ENCODE measurements around the gene BACE2.

DNA sequence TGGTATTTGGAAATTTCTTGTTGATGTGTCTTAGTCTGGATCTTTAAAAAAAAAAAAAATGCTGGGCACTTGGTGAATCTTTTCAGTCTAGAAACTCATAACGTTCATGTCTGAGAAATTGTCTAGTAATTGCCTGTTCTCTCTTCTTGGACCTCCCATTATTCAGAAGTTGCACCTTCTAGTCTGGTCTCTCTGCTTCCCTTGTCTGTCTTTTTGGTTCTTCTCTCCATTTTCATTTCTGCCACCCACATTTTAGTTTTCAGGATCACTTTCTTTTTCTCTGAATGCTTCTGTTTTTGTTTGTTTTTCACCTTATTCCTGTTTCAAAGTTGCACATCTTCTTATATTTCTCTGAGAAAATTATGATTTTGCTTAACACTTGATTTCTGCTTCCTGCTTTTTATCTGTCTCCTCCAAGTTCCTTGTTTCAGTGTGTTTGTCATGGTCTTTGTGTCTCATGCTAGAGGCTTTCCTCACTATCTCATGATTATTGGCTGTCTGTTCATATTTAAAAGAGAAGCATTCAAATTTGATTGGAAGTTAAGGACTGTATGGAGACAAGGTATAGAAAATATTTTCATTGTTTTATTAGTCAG lies 21.3 kb downstream of the BACE2 start:
- TF ChIP-seq, protein P1, sequence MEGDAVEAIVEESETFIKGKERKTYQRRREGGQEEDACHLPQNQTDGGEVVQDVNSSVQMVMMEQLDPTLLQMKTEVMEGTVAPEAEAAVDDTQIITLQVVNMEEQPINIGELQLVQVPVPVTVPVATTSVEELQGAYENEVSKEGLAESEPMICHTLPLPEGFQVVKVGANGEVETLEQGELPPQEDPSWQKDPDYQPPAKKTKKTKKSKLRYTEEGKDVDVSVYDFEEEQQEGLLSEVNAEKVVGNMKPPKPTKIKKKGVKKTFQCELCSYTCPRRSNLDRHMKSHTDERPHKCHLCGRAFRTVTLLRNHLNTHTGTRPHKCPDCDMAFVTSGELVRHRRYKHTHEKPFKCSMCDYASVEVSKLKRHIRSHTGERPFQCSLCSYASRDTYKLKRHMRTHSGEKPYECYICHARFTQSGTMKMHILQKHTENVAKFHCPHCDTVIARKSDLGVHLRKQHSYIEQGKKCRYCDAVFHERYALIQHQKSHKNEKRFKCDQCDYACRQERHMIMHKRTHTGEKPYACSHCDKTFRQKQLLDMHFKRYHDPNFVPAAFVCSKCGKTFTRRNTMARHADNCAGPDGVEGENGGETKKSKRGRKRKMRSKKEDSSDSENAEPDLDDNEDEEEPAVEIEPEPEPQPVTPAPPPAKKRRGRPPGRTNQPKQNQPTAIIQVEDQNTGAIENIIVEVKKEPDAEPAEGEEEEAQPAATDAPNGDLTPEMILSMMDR (conservative IDR thresholded peaks at IDR 0.05 in 1 of 2, IDR thresholded peaks at IDR 0.05 in 1 of 2; ENCODE audit: extremely low read depth in 1 of 2, insufficient read depth in 1 of 2, low read depth in 1 of 2, low read length in 2 of 2), result no peak
- TF ChIP-seq EZH2 (IDR thresholded peaks at IDR 0.05; ENCODE audit: borderline replicate concordance, low read length), result no peak

Data from mammary epithelial cell (primary cell).